Endothelial cell of umbilical vein (primary cell): ENCODE measurements around the gene IL23A. TPM values are rescaled to one million over a fixed set of nuclear protein-coding genes. Genes with fewer than 3 reads are reported as not detected.

Experiments
- BruUV-seq: library from RNA; stranded (reverse); fragments of 400-500 nt; replicated peaks from 2 replicates; lab custom pipeline; 2021; lab: Mats Ljungman, UMichigan
- CTCF ChIA-PET: fragments of 300-600, 350-600 bp; sonication (Branson Sonifier 250); formaldehyde crosslinking; loops from one replicate; lab custom pipeline; 2021; ENCODE audit warnings: antibody characterized with exemption, inconsistent platforms; lab: Charles Lee
- POLR2A ChIA-PET: fragments of 300-600, 350-600 bp; sonication (Branson Sonifier 250); formaldehyde crosslinking; loops from one replicate; lab custom pipeline; 2021; ENCODE audit warnings: antibody characterized with exemption, inconsistent platforms; lab: Charles Lee
- DNase-seq: peaks from one replicate; pipeline ENCODE4 v3.0.0-alpha.2; 2011; ENCODE audit warnings: low read depth, low spot score
- FAIRE-seq: peaks from 2 replicates; lab custom pipeline; 2011; peaks lifted over from hg19 to GRCh38; lab: Jason Lieb, UNC
- H2AFZ ChIP-seq: 2 replicates; pipeline ENCODE4 v1.6.0; 2012; ENCODE audit warnings: low read depth, low read length, control low read depth, inconsistent platforms
- H3K27ac ChIP-seq: 2 replicates; pipeline ENCODE4 v1.5.1; 2011; ENCODE audit warnings: low read depth, mild to moderate bottlenecking, control low read depth, low read length, moderate library complexity; ENCODE audit not compliant: insufficient read depth
- H3K27me3 ChIP-seq, 2 experiments: 2 replicates each; pipeline versions ENCODE4 v1.6.0 to v1.6.1; 2011; ENCODE audit warnings: low read length in 2 of 2, mixed read lengths in 1 of 2; ENCODE audit not compliant: control insufficient read depth in 2 of 2, insufficient read depth in 2 of 2
- H3K36me3 ChIP-seq, 2 experiments: 2 replicates in 1 of 2; 3 replicates in 1 of 2; pipeline ENCODE4 v1.5.1; 2011; ENCODE audit warnings: low read length in 2 of 2, mild to moderate bottlenecking in 1 of 2, moderate library complexity in 1 of 2; ENCODE audit not compliant: control insufficient read depth in 2 of 2, insufficient read depth in 2 of 2; ENCODE audit errors: extremely low read depth in 1 of 2
- H3K4me1 ChIP-seq: 3 replicates; pipeline ENCODE4 v1.5.1; 2011; ENCODE audit warnings: mild to moderate bottlenecking, low read length; ENCODE audit not compliant: control insufficient read depth, insufficient read depth; ENCODE audit errors: extremely low read depth
- H3K4me2 ChIP-seq: 2 replicates; pipeline ENCODE4 v1.6.1; 2011; ENCODE audit warnings: low read length, control low read depth, mixed read lengths; ENCODE audit not compliant: insufficient read depth
- H3K4me3 ChIP-seq, 3 experiments: fragments of 200-600 bp in 1 of 3; sonication (generic), shearing (Covaris generic) in 1 of 3; replicated peaks in 1 of 3; 2 replicates each; pipeline ENCODE4 v1.5.1; 2011 to 2016; ENCODE audit warnings: control low read depth in 3 of 3, low read length in 3 of 3, mild to moderate bottlenecking in 2 of 3, inconsistent platforms in 1 of 3, low read depth in 1 of 3, moderate library complexity in 1 of 3; ENCODE audit not compliant: insufficient read depth in 1 of 3
- H3K79me2 ChIP-seq: 2 replicates; pipeline ENCODE4 v1.6.0; 2012; ENCODE audit warnings: low read length, inconsistent platforms; ENCODE audit not compliant: control insufficient read depth, insufficient read depth
- H3K9ac ChIP-seq: replicated peaks from 2 replicates; pipeline ENCODE3; 2011; ENCODE audit warnings: low read length, control low read depth; ENCODE audit not compliant: insufficient read depth; ENCODE audit errors: extremely low read depth
- H3K9me1 ChIP-seq: replicated peaks from 3 replicates; pipeline ENCODE4 v1.6.0; 2011; ENCODE audit warnings: mild to moderate bottlenecking, low read length; ENCODE audit not compliant: control insufficient read depth, insufficient read depth; ENCODE audit errors: extremely low read depth
- H3K9me3 ChIP-seq: replicated peaks from 2 replicates; pipeline ENCODE4 v1.5.1; 2012; ENCODE audit warnings: low read length, inconsistent platforms; ENCODE audit not compliant: control insufficient read depth, insufficient read depth
- H4K20me1 ChIP-seq: replicated peaks from 2 replicates; pipeline ENCODE3; 2011; ENCODE audit warnings: mild to moderate bottlenecking, low read length; ENCODE audit not compliant: control insufficient read depth, insufficient read depth; ENCODE audit errors: extremely low read depth
- CTCF ChIP-seq, 2 donors: IDR thresholded peaks; 1 replicate in 1 of 2; 2 replicates in 1 of 2; pipeline ENCODE4 v1.5.1; 2011; ENCODE audit warnings: low read length in 2 of 2, mild to moderate bottlenecking in 2 of 2, moderate library complexity in 2 of 2, control low read depth in 1 of 2, inconsistent platforms in 1 of 2, low read depth in 1 of 2; ENCODE audit not compliant: insufficient read depth in 1 of 2; ENCODE audit errors: extremely low read depth in 1 of 2
- EZH2 ChIP-seq: IDR thresholded peaks from 2 replicates; pipeline ENCODE4 v1.6.1; 2012; ENCODE audit warnings: borderline replicate concordance, low read depth, mild to moderate bottlenecking, moderate library complexity, low read length, inconsistent platforms; ENCODE audit not compliant: severe bottlenecking
- GATA2 ChIP-seq: IDR thresholded peaks from 2 replicates; pipeline ENCODE4 v1.7.0; 2011; ENCODE audit warnings: low read depth, mild to moderate bottlenecking, moderate library complexity, mixed read lengths, low read length; ENCODE audit not compliant: insufficient read length, insufficient read depth
- POLR2AphosphoS5 ChIP-seq: IDR thresholded peaks from 2 replicates; pipeline ENCODE4 v1.6.1; 2012; ENCODE audit warnings: low read depth, mild to moderate bottlenecking, control low read depth, low read length, moderate library complexity; ENCODE audit not compliant: insufficient read depth
- dilution Hi-C: fragments of 300-500 bp; cut with MboI; formaldehyde crosslinking; loops from one replicate; pipeline ENCODE4 v1.15.0; 2019; ENCODE audit warnings: low sequenced_read_pairs; ENCODE audit not compliant: extremely low pct_ligation_motif_present
- intact Hi-C: fragments of 100-400 bp; cut with micrococcal nuclease; formaldehyde crosslinking; loops from one replicate; pipeline ENCODE4 v1.10.0; 2022
- polyA plus RNA-seq, 4 experiments: library from polyadenylated mRNA; depleted of rRNA in 3 of 4; stranded (reverse) in 3 of 4; unstranded in 1 of 4; fragments of >200 nt; gene quantifications; 2 replicates each; pipeline versions ENCODE4 v1.2.1 to v1.2.3, GENCODE V29; 2011 to 2012; ENCODE audit warnings: missing spikeins in 1 of 4
- total RNA-seq: library from RNA; stranded (reverse); gene quantifications from 2 replicates; pipeline ENCODE4 v1.2.3, GENCODE V29; 2021

The IL23A gene
- total and polyA plus RNA-seq, 2 donors (not counting 3 experiments of a cell fraction or from before 2014, with no cell fraction given), result 0.12 TPM; not detected in 1

GRCh38 chr12:56358836-56359532 lies 20.3 kb downstream of the IL23A start:
- Histone ChIP-seq H3K9me3 (no peaks in the 10 kb centered on the region), H2AFZ (no peak overlapping the region), H3K9ac (peak overlapping the region; percentile 84), H3K4me1 (peaks cover 14% of the 10 kb centered on the region), H3K4me3 (peak overlapping the region; percentile 54 to 92 (median 74)), H4K20me1 (no peaks in the 10 kb centered on the region), H3K27ac (no peak overlapping the region), H3K36me3 (peaks cover 7 to 20% of the 10 kb centered on the region in 2 experiments), H3K79me2 (peaks cover 10% of the 10 kb centered on the region), H3K27me3 (no peaks in the 10 kb centered on the region), H3K9me1 (no peaks in the 10 kb centered on the region), H3K4me2 (peak overlapping the region; percentile 98)
- ChIA-PET POLR2A (interaction anchor here (1.2 to 1.7 kb wide), 2 partner anchors 16 to 43 kb away, joined by 8 read pairs; partner anchors contain the start of gene CNPY2), CTCF (interaction anchor here (0.7 to 2.9 kb wide), 16 partner anchors 11 to 153 kb away, joined by 3 to 38 read pairs (median 4); partner anchors contain the start of genes CNPY2 and PAN2)
- FAIRE-seq, result peak; percentile 67
- dilution Hi-C loops (no loop called here), intact Hi-C loops (no loop called here)
- no TSS peak for BruUV-seq
- DNase-seq, result no peak
- no peak for TF ChIP-seq EZH2
- no peak for TF ChIP-seq CTCF (IDR thresholded peaks at IDR 0.05; ENCODE audit: extremely low read depth in 1 of 2, insufficient read depth in 1 of 2, low read depth in 1 of 2, low read length in 2 of 2)
- no peak for TF ChIP-seq GATA2
- TF ChIP-seq POLR2AphosphoS5, result no peak
